Endothelial cell of umbilical vein (primary cell): Measurements from ENCODE around the gene GAB2. TPM values are rescaled to one million over a fixed set of nuclear protein-coding genes. Genes with fewer than 3 reads are reported as not detected.

ENCODE experiments used
- BruUV-seq: library from RNA; stranded (reverse); fragments of 400-500 nt; replicated peaks from 2 replicates; lab custom pipeline; 2021; lab: Mats Ljungman, UMichigan
- CTCF ChIA-PET: fragments of 300-600, 350-600 bp; sonication (Branson Sonifier 250); formaldehyde crosslinking; loops from one replicate; lab custom pipeline; 2021; ENCODE audit warnings: antibody characterized with exemption, inconsistent platforms; lab: Charles Lee
- POLR2A ChIA-PET: fragments of 300-600, 350-600 bp; sonication (Branson Sonifier 250); formaldehyde crosslinking; loops from one replicate; lab custom pipeline; 2021; ENCODE audit warnings: antibody characterized with exemption, inconsistent platforms; lab: Charles Lee
- DNase-seq: peaks from one replicate; pipeline ENCODE4 v3.0.0-alpha.2; 2011; ENCODE audit warnings: low read depth, low spot score
- FAIRE-seq: peaks from 2 replicates; lab custom pipeline; 2011; peaks lifted over from hg19 to GRCh38; lab: Jason Lieb, UNC
- H2AFZ ChIP-seq: 2 replicates; pipeline ENCODE4 v1.6.0; 2012; ENCODE audit warnings: low read depth, low read length, control low read depth, inconsistent platforms
- H3K27ac ChIP-seq: 2 replicates; pipeline ENCODE4 v1.5.1; 2011; ENCODE audit warnings: low read depth, mild to moderate bottlenecking, control low read depth, low read length, moderate library complexity; ENCODE audit not compliant: insufficient read depth
- H3K27me3 ChIP-seq, 2 experiments: 2 replicates each; pipeline versions ENCODE4 v1.6.0 to v1.6.1; 2011; ENCODE audit warnings: low read length in 2 of 2, mixed read lengths in 1 of 2; ENCODE audit not compliant: control insufficient read depth in 2 of 2, insufficient read depth in 2 of 2
- H3K36me3 ChIP-seq, 2 experiments: 2 replicates in 1 of 2; 3 replicates in 1 of 2; pipeline ENCODE4 v1.5.1; 2011; ENCODE audit warnings: low read length in 2 of 2, mild to moderate bottlenecking in 1 of 2, moderate library complexity in 1 of 2; ENCODE audit not compliant: control insufficient read depth in 2 of 2, insufficient read depth in 2 of 2; ENCODE audit errors: extremely low read depth in 1 of 2
- H3K4me1 ChIP-seq: 3 replicates; pipeline ENCODE4 v1.5.1; 2011; ENCODE audit warnings: mild to moderate bottlenecking, low read length; ENCODE audit not compliant: control insufficient read depth, insufficient read depth; ENCODE audit errors: extremely low read depth
- H3K4me2 ChIP-seq: 2 replicates; pipeline ENCODE4 v1.6.1; 2011; ENCODE audit warnings: low read length, control low read depth, mixed read lengths; ENCODE audit not compliant: insufficient read depth
- H3K4me3 ChIP-seq, 3 experiments: fragments of 200-600 bp in 1 of 3; sonication (generic), shearing (Covaris generic) in 1 of 3; replicated peaks in 1 of 3; 2 replicates each; pipeline ENCODE4 v1.5.1; 2011 to 2016; ENCODE audit warnings: control low read depth in 3 of 3, low read length in 3 of 3, mild to moderate bottlenecking in 2 of 3, inconsistent platforms in 1 of 3, low read depth in 1 of 3, moderate library complexity in 1 of 3; ENCODE audit not compliant: insufficient read depth in 1 of 3
- H3K79me2 ChIP-seq: 2 replicates; pipeline ENCODE4 v1.6.0; 2012; ENCODE audit warnings: low read length, inconsistent platforms; ENCODE audit not compliant: control insufficient read depth, insufficient read depth
- H3K9ac ChIP-seq: replicated peaks from 2 replicates; pipeline ENCODE3; 2011; ENCODE audit warnings: low read length, control low read depth; ENCODE audit not compliant: insufficient read depth; ENCODE audit errors: extremely low read depth
- H3K9me1 ChIP-seq: replicated peaks from 3 replicates; pipeline ENCODE4 v1.6.0; 2011; ENCODE audit warnings: mild to moderate bottlenecking, low read length; ENCODE audit not compliant: control insufficient read depth, insufficient read depth; ENCODE audit errors: extremely low read depth
- H3K9me3 ChIP-seq: replicated peaks from 2 replicates; pipeline ENCODE4 v1.5.1; 2012; ENCODE audit warnings: low read length, inconsistent platforms; ENCODE audit not compliant: control insufficient read depth, insufficient read depth
- H4K20me1 ChIP-seq: replicated peaks from 2 replicates; pipeline ENCODE3; 2011; ENCODE audit warnings: mild to moderate bottlenecking, low read length; ENCODE audit not compliant: control insufficient read depth, insufficient read depth; ENCODE audit errors: extremely low read depth
- FOS ChIP-seq: IDR thresholded peaks from 2 replicates; pipeline ENCODE4 v1.6.1; 2011; ENCODE audit warnings: mild to moderate bottlenecking, low read length, moderate library complexity, borderline replicate concordance; ENCODE audit not compliant: insufficient read depth
- JUN ChIP-seq: IDR thresholded peaks from 2 replicates; pipeline ENCODE4 v1.6.1; 2011; ENCODE audit warnings: borderline replicate concordance, low read depth; ENCODE audit not compliant: insufficient read length, insufficient read depth
- MYC ChIP-seq: IDR thresholded peaks from one replicate; pipeline ENCODE4 v1.6.1; 2011; ENCODE audit warnings: mild to moderate bottlenecking, low read depth, low read length
- POLR2A ChIP-seq: IDR thresholded peaks from 2 replicates; pipeline ENCODE4 v1.6.1; 2012; ENCODE audit warnings: low read depth, mild to moderate bottlenecking, control low read depth, low read length
- POLR2AphosphoS5 ChIP-seq: IDR thresholded peaks from 2 replicates; pipeline ENCODE4 v1.6.1; 2012; ENCODE audit warnings: low read depth, mild to moderate bottlenecking, control low read depth, low read length, moderate library complexity; ENCODE audit not compliant: insufficient read depth
- dilution Hi-C: fragments of 300-500 bp; cut with MboI; formaldehyde crosslinking; loops from one replicate; pipeline ENCODE4 v1.15.0; 2019; ENCODE audit warnings: low sequenced_read_pairs; ENCODE audit not compliant: extremely low pct_ligation_motif_present
- intact Hi-C: fragments of 100-400 bp; cut with micrococcal nuclease; formaldehyde crosslinking; loops from one replicate; pipeline ENCODE4 v1.10.0; 2022
- polyA plus RNA-seq, 4 experiments: library from polyadenylated mRNA; depleted of rRNA in 3 of 4; stranded (reverse) in 3 of 4; unstranded in 1 of 4; fragments of >200 nt; gene quantifications; 2 replicates each; pipeline versions ENCODE4 v1.2.1 to v1.2.3, GENCODE V29; 2011 to 2012; ENCODE audit warnings: missing spikeins in 1 of 4
- total RNA-seq: library from RNA; stranded (reverse); gene quantifications from 2 replicates; pipeline ENCODE4 v1.2.3, GENCODE V29; 2021
- TF ChIP-seq, protein P1 (sequence below): IDR thresholded peaks from 2 replicates; pipeline ENCODE4 v1.6.1; 2011; ENCODE audit not compliant: insufficient read depth, insufficient read length

The GAB2 gene
- total and polyA plus RNA-seq, 2 donors (not counting 3 experiments of a cell fraction or from before 2014, with no cell fraction given), result 19.6 to 39.6 TPM

DNA sequence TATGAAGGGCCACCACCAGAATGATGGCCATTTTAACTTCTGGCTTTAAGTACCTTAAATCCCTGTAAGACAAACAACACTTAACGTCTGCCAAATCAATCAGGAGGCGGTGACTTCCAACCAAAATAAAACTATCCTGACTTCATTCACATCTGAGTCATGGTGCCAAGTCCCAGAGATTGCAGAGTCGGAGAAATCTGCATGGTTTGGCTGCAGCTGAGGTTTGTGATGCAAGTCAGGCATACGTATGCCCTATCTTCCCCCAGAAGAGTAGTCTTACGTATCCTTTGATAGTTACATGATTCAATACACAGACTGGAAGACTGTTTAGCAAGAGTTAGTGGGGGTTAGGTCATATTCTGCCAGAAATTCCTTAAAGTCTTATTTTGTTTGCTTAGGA lies 1.7 kb upstream of the GAB2 start:
- peaks cover 14% of the 10 kb centered on the region for H3K79me2 ChIP-seq
- H3K9ac ChIP-seq, result peak overlapping the region; percentile 44
- no peaks in the 10 kb centered on the region for H3K9me3 ChIP-seq
- ChIA-PET POLR2A (interaction anchor here (0.5 to 0.9 kb wide), 2 partner anchors 52 to 145 kb away, joined by 3 to 6 read pairs; no protein-coding TSS in a partner anchor), CTCF (interaction anchor here (0.6 to 8.8 kb wide), 8 partner anchors 10 to 270 kb away, joined by 3 to 190 read pairs (median 9); no protein-coding TSS in a partner anchor)
- intact Hi-C loops, result loop anchor here (1.0 to 5.0 kb wide), 4 partner anchors 13 to 597 kb away; partner anchors contain the start of genes AAMDC, NDUFC2 and RSF1
- dilution Hi-C loops, result no loop called here
- no TSS peak for BruUV-seq
- no peaks in the 10 kb centered on the region for H3K27me3 ChIP-seq
- no peaks in the 10 kb centered on the region for H4K20me1 ChIP-seq
- DNase-seq (peak; percentile 94), FAIRE-seq (peak; percentile 98)
- H3K9me1 ChIP-seq, result no peaks in the 10 kb centered on the region
- TF ChIP-seq FOS (peak; percentile 75), POLR2AphosphoS5 (no peak), MYC (no peak), JUN (peak; percentile 21)
- TF ChIP-seq, protein P1, sequence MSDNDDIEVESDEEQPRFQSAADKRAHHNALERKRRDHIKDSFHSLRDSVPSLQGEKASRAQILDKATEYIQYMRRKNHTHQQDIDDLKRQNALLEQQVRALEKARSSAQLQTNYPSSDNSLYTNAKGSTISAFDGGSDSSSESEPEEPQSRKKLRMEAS, result no peak
- H2AFZ ChIP-seq, result peak overlapping the region; percentile 4
- H3K4me1 ChIP-seq, result peaks cover 50% of the 10 kb centered on the region
- H3K4me2 ChIP-seq, result peak overlapping the region; percentile 80
- no peaks in the 10 kb centered on the region for H3K36me3 ChIP-seq
- no peak overlapping the region for H3K4me3 ChIP-seq
- peak overlapping the region; percentile 83 for H3K27ac ChIP-seq

DNA sequence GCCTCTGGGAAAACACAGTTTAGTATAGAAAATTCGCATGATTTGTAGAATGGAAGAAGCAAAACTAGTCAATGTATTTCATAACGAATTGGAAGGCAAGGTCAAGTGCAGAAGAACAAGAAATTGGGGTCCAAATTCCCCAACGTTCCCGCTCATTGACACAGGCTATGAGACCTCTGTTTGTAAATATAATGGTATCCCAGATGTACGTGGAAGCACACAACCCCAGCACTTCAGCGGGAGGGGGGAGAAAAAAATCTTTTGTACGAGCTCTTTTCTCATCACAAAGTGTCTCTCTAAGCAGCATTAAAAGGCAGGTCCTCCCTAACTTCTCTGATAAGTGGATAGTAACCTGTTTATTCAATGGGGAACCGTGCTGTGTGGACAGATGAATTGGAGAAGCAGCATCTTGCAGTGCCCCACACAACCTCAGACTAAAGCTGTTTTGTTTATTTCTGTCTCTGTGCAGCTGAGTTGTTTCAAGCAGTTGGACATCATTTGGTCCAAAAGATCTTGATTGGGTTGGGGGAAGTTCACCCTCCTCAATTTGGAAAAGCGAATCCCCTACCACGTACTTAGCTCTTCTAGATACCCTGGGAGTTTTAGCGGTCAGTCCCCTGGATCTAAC lies 1.1 kb upstream of the GAB2 start:
- no peaks in the 10 kb centered on the region for H4K20me1 ChIP-seq
- peaks cover 46% of the 10 kb centered on the region for H3K4me1 ChIP-seq
- ChIA-PET CTCF (interaction anchor here (0.6 to 8.8 kb wide), 7 partner anchors 11 to 269 kb away, joined by 3 to 190 read pairs (median 10); no protein-coding TSS in a partner anchor), POLR2A (interaction anchor here (0.5 to 1.0 kb wide), 4 partner anchors 52 to 230 kb away, joined by 3 to 6 read pairs (median 3); partner anchors contain the start of genes KCTD21 and USP35)
- peak; percentile 42 for TF ChIP-seq POLR2A
- TF ChIP-seq MYC, result no peak
- no peaks in the 10 kb centered on the region for H3K9me3 ChIP-seq
- no peak for FAIRE-seq
- peak; percentile 54 for DNase-seq
- no peaks in the 10 kb centered on the region for H3K9me1 ChIP-seq
- H3K27me3 ChIP-seq, result no peaks in the 10 kb centered on the region
- peak overlapping the region; percentile 70 for H3K9ac ChIP-seq
- H3K79me2 ChIP-seq, result peaks cover 18% of the 10 kb centered on the region
- H3K27ac ChIP-seq, result peak overlapping the region; percentile 83
- no peaks in the 10 kb centered on the region for H3K36me3 ChIP-seq
- peak overlapping the region; percentile 4 for H2AFZ ChIP-seq
- dilution Hi-C loops (no loop called here), intact Hi-C loops (loop anchor here (1.0 to 5.0 kb wide), 4 partner anchors 14 to 596 kb away; partner anchors contain the start of genes AAMDC, NDUFC2 and RSF1)
- peak overlapping the region; percentile 80 for H3K4me2 ChIP-seq
- H3K4me3 ChIP-seq, result peak overlapping the region; percentile 32 to 45 (median 42)
- no TSS peak for BruUV-seq
